Panc1 (cell line): Measurements from ENCODE around the gene LRRC30. TPM values are rescaled to one million over a fixed set of nuclear protein-coding genes. Genes with fewer than 3 reads are reported as not detected.

ENCODE experiments used
- ATAC-seq: fragments of 200-7000 bp; cut with Tn5 transposase; 2 replicates; pipeline ENCODE4 v1.9.1; 2020; ENCODE audit warnings: mild to moderate bottlenecking, moderate library complexity
- BruUV-seq: library from RNA; stranded (reverse); fragments of 400-500 nt; replicated peaks from 2 replicates; lab custom pipeline; 2021; lab: Mats Ljungman, UMichigan
- CTCF ChIA-PET: fragments of 300-600 bp; sonication (Branson Sonifier 250); formaldehyde crosslinking; loops from one replicate; lab custom pipeline; 2022; ENCODE audit warnings: antibody characterized with exemption; lab: Charles Lee
- POLR2A ChIA-PET: fragments of 300-600 bp; sonication (Branson Sonifier 250); formaldehyde crosslinking; loops from one replicate; lab custom pipeline; 2022; ENCODE audit warnings: antibody characterized with exemption; lab: Charles Lee
- DNase-seq: peaks from one replicate; pipeline ENCODE4 v3.0.0-alpha.2; 2010; ENCODE audit warnings: low read depth, low spot score
- H3K27ac ChIP-seq: 2 replicates; pipeline ENCODE4 v1.5.1; 2011; ENCODE audit warnings: mild to moderate bottlenecking, low read length, inconsistent platforms
- H3K27me3 ChIP-seq: fragments of 200-500 bp; sonication (Bioruptor generic); 2 replicates; pipeline ENCODE4 v1.6.0; 2014; ENCODE audit warnings: low read length, inconsistent platforms; ENCODE audit not compliant: control insufficient read depth, insufficient read depth
- H3K36me3 ChIP-seq: fragments of 200-500 bp; sonication (Bioruptor generic); 2 replicates; pipeline ENCODE4 v1.5.1; 2014; ENCODE audit warnings: inconsistent platforms, mild to moderate bottlenecking, low read length, moderate library complexity; ENCODE audit not compliant: control insufficient read depth, insufficient read depth
- H3K4me1 ChIP-seq: 2 replicates; pipeline ENCODE4 v1.5.1; 2011; ENCODE audit warnings: inconsistent platforms, mild to moderate bottlenecking, low read length, moderate library complexity; ENCODE audit not compliant: control insufficient read depth, insufficient read depth
- H3K4me3 ChIP-seq, 2 experiments: 2 replicates each; pipeline ENCODE4 v1.5.1; 2011 to 2012; ENCODE audit warnings: low read depth in 2 of 2, low read length in 2 of 2, mild to moderate bottlenecking in 2 of 2, inconsistent platforms in 1 of 2, moderate library complexity in 1 of 2
- H3K9me3 ChIP-seq: fragments of 200-500 bp; sonication (Bioruptor generic); 2 replicates; pipeline ENCODE4 v1.5.1; 2014; ENCODE audit warnings: low read depth, mild to moderate bottlenecking, inconsistent platforms, low read length, moderate library complexity; ENCODE audit not compliant: control insufficient read depth, insufficient read depth
- POLR2AphosphoS5 ChIP-seq: IDR thresholded peaks from 2 replicates; pipeline ENCODE4 v1.6.1; 2012; ENCODE audit warnings: mild to moderate bottlenecking, low read depth, low read length, moderate library complexity
- REST ChIP-seq, 2 experiments: IDR thresholded peaks; 2 replicates each; pipeline ENCODE4 v1.6.1; 2011 to 2012; ENCODE audit warnings: low read depth in 2 of 2, control low read depth in 1 of 2, low read length in 1 of 2, mild to moderate bottlenecking in 1 of 2, moderate library complexity in 1 of 2; ENCODE audit not compliant: insufficient read depth in 1 of 2
- SIN3A ChIP-seq: IDR thresholded peaks from 2 replicates; pipeline ENCODE4 v1.6.1; 2012; ENCODE audit warnings: low read depth, mild to moderate bottlenecking, low read length, moderate library complexity, borderline replicate concordance; ENCODE audit not compliant: insufficient read depth
- TCF7L2 ChIP-seq: IDR thresholded peaks from 2 replicates; pipeline ENCODE4 v1.6.1; 2011; ENCODE audit warnings: mild to moderate bottlenecking, low read depth, low read length, inconsistent platforms
- in situ Hi-C: cut with HindIII; loops from 2 replicates; pipeline ENCODE4 v1.10.0; 2016; ENCODE audit warnings: low sequenced_read_pairs, low pct_unique_long_range_greater_than_20kb
- intact Hi-C: fragments of 100-400 bp; cut with micrococcal nuclease; formaldehyde crosslinking; loops from one replicate; pipeline ENCODE4 v1.10.0; 2022; ENCODE audit not compliant: unreplicated experiment
- total RNA-seq: library from RNA; stranded (reverse); gene quantifications from one replicate; pipeline ENCODE4 v1.2.1, GENCODE V29; 2021; ENCODE audit not compliant: unreplicated experiment
- TF ChIP-seq, protein P1 (sequence below): fragments of 450-650 bp; IDR thresholded peaks from 2 replicates; pipeline ENCODE4 v1.5.1; 2017; ENCODE audit warnings: mild to moderate bottlenecking

The LRRC30 gene
- total RNA-seq, 1 experiment from 2014 or later, result not detected

DNA sequence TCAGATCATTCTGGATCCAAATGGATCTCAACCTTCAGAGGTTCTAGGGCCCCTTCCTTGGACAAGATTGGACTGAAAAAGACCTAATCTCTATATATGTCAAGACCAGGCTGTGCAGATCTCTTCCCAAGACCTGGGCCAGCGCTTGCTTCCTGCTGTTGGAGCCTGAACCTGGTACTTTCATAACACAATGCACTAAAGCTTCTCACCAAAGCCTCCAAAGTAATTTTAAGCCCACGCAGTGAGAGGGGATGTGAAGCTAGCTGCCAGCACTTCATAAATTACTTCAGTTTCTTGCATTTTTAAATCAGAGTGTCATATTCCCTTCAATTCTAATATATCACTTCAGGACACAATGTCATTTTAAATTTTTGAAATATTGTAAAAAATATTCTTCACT lies 50.7 kb downstream of the LRRC30 start:
- ChIA-PET POLR2A (no interaction called here), CTCF (no interaction called here)
- no peak for DNase-seq
- H3K4me3 ChIP-seq, result no peak overlapping the region
- H3K27me3 ChIP-seq, result no peaks in the 10 kb centered on the region
- H3K36me3 ChIP-seq, result no peaks in the 10 kb centered on the region
- ATAC-seq, result no peak
- no TSS peak for BruUV-seq
- H3K4me1 ChIP-seq, result no peaks in the 10 kb centered on the region
- intact Hi-C loops (no loop called here), in situ Hi-C loops (no loop called here)
- TF ChIP-seq POLR2AphosphoS5 (no peak), SIN3A (no peak), TCF7L2 (no peak), REST (IDR thresholded peaks at IDR 0.05; ENCODE audit: insufficient read depth in 1 of 2, low read depth in 2 of 2, low read length in 1 of 2) (no peak)
- TF ChIP-seq, protein P1, sequence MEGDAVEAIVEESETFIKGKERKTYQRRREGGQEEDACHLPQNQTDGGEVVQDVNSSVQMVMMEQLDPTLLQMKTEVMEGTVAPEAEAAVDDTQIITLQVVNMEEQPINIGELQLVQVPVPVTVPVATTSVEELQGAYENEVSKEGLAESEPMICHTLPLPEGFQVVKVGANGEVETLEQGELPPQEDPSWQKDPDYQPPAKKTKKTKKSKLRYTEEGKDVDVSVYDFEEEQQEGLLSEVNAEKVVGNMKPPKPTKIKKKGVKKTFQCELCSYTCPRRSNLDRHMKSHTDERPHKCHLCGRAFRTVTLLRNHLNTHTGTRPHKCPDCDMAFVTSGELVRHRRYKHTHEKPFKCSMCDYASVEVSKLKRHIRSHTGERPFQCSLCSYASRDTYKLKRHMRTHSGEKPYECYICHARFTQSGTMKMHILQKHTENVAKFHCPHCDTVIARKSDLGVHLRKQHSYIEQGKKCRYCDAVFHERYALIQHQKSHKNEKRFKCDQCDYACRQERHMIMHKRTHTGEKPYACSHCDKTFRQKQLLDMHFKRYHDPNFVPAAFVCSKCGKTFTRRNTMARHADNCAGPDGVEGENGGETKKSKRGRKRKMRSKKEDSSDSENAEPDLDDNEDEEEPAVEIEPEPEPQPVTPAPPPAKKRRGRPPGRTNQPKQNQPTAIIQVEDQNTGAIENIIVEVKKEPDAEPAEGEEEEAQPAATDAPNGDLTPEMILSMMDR, result no peak
- H3K9me3 ChIP-seq, result no peaks in the 10 kb centered on the region
- H3K27ac ChIP-seq, result no peak overlapping the region

Other genes with a start within 250 kb of the LRRC30 start
- gene LAMA1, start 113.3 kb upstream of the LRRC30 start, total RNA-seq, result 0.03 TPM